ENCODE measurements around the gene ZFYVE1.
"Not testable (repeated sequence)": the region's sequence is repeated elsewhere in the genome, so short reads cannot be mapped to it uniquely, and the experiment has no call there.

The ZFYVE1 gene

GRCh38 chr14:73026243-73026844 lies 562 bp downstream of the ZFYVE1 start:
- CTCF ChIA-PET, result interaction anchor here (0.6 kb wide), 1 partner anchor 281 kb away, joined by 3 read pairs; no protein-coding TSS in a partner anchor
- POLR2A ChIA-PET, result interaction anchor here (0.7 to 1.9 kb wide), 9 partner anchors 18 to 432 kb away, joined by 3 to 19 read pairs (median 4); partner anchors contain the start of genes NUMB and RBM25
- no peak for DNase-seq (ENCODE audit: extremely low spot score)
- TF ChIP-seq PKNOX1 (IDR thresholded peaks at IDR 0.05) (no peak), BHLHE40 (IDR thresholded peaks at IDR 0.05; ENCODE audit: borderline replicate concordance) (no peak), L3MBTL2 (conservative IDR thresholded peaks at IDR 0.05) (no peak), ELF4 (IDR thresholded peaks at IDR 0.05) (no peak), LEF1 (IDR thresholded peaks at IDR 0.05; ENCODE audit: borderline replicate concordance) (no peak), ZNF384 (IDR thresholded peaks at IDR 0.05) (no peak), SUZ12 (IDR thresholded peaks at IDR 0.05) (no peak)

- CTCF ChIA-PET, result no interaction called here
- no peak for TF ChIP-seq BHLHE40 (IDR thresholded peaks at IDR 0.05; ENCODE audit: borderline replicate concordance)
- peak; percentile 60; the same call in 1 of the 2 replicates for TF ChIP-seq ZNF384 (IDR thresholded peaks at IDR 0.05)
- POLR2A ChIA-PET, result interaction anchor here (1.2 to 1.4 kb wide), 2 partner anchors 17 to 33 kb away, joined by 3 to 4 read pairs; partner anchors contain the start of gene RBM25
- DNase-seq (ENCODE audit: extremely low spot score), result no peak
These were observed 1.4 kb downstream of the ZFYVE1 start for GRCh38 chr14:73025544-73025943.

GRCh38 chr14:73022051-73022450 lies 4.9 kb downstream of the ZFYVE1 start:
- TF ChIP-seq FOXA1 (IDR thresholded peaks at IDR 0.05) (no peak), LEF1 (IDR thresholded peaks at IDR 0.05; ENCODE audit: borderline replicate concordance) (no peak), FOXK2 (IDR thresholded peaks at IDR 0.05) (no peak), SUZ12 (IDR thresholded peaks at IDR 0.05) (no peak), BHLHE40 (IDR thresholded peaks at IDR 0.05; ENCODE audit: borderline replicate concordance) (no peak), NFRKB (IDR thresholded peaks at IDR 0.05) (no peak), FOXM1 (IDR thresholded peaks at IDR 0.05; ENCODE audit: borderline replicate concordance) (no peak), CTBP1 (IDR thresholded peaks at IDR 0.05; ENCODE audit: borderline replicate concordance) (no peak), SP1 (IDR thresholded peaks at IDR 0.05) (no peak), TARDBP (IDR thresholded peaks at IDR 0.05) (no peak), HDGF (IDR thresholded peaks at IDR 0.05; ENCODE audit: borderline replicate concordance) (no peak), PKNOX1 (IDR thresholded peaks at IDR 0.05) (no peak), ARNT (IDR thresholded peaks at IDR 0.05) (no peak), ELF4 (IDR thresholded peaks at IDR 0.05) (no peak)
- ChIA-PET CTCF (no interaction called here), POLR2A (no interaction called here)
- no peak for DNase-seq (ENCODE audit: extremely low spot score)

- CTCF ChIA-PET, result interaction anchor here (0.7 kb wide), 1 partner anchor 451 kb away, joined by 3 read pairs; no protein-coding TSS in a partner anchor
- POLR2A ChIA-PET; DNase-seq (ENCODE audit: extremely low spot score): not testable (repeated sequence)
These were observed 10.9 kb downstream of the ZFYVE1 start for GRCh38 chr14:73016011-73016410.

GRCh38 chr14:73015552-73015951 lies 11.4 kb downstream of the ZFYVE1 start:
- POLR2A ChIA-PET; CTCF ChIA-PET; DNase-seq (ENCODE audit: extremely low spot score): not testable (repeated sequence)

- POLR2A ChIA-PET, result no interaction called here
These were observed 12.8 kb downstream of the ZFYVE1 start for GRCh38 chr14:73014105-73014504.

DNA sequence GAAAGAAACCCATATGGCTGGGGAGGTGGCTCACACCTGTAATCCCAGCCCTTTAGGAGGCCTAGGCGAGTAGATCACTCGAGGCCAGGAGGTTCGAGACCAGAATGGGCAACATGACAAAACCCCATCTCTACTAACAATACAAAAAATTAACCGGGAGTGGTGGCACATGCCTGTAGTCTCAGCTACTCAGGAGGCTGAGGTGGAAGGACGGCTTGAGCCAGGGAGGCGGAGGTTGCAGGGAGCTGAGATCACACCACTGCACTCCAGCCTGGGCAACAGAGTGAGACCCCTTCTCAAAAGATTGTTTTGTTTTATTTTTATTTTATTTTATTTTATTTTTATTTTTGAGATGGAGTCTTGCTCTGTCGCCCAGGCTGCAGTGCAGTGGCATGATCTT lies 15.7 kb downstream of the ZFYVE1 start:
- POLR2A ChIA-PET; DNase-seq (ENCODE audit: extremely low spot score): not testable (repeated sequence)
- CTCF ChIA-PET, result interaction anchor here (0.6 kb wide), 1 partner anchor 483 kb away, joined by 5 read pairs; no protein-coding TSS in a partner anchor

More at GRCh38 chr14:73014105-73014504, 12.8 kb downstream of the ZFYVE1 start:
- TF ChIP-seq TARDBP (IDR thresholded peaks at IDR 0.05), result no peak
- TF ChIP-seq BHLHE40 (IDR thresholded peaks at IDR 0.05; ENCODE audit: borderline replicate concordance), result no peak
- TF ChIP-seq SUZ12 (IDR thresholded peaks at IDR 0.05), result no peak
- TF ChIP-seq SP1 (IDR thresholded peaks at IDR 0.05), result no peak
- no peak for TF ChIP-seq FOXK2 (IDR thresholded peaks at IDR 0.05)
- no peak for TF ChIP-seq FOXM1 (IDR thresholded peaks at IDR 0.05; ENCODE audit: borderline replicate concordance)
- no peak for TF ChIP-seq FOXA1 (IDR thresholded peaks at IDR 0.05)
- TF ChIP-seq NFRKB (IDR thresholded peaks at IDR 0.05), result no peak
- no peak for DNase-seq (ENCODE audit: extremely low spot score)
- CTCF ChIA-PET, result no interaction called here

- ChIA-PET CTCF (no interaction called here), POLR2A (interaction anchor here (0.8 to 1.1 kb wide), 2 partner anchors 17 to 18 kb away, joined by 3 to 7 read pairs; partner anchors contain the start of gene ZFYVE1)
- DNase-seq (ENCODE audit: extremely low spot score), result no peak
- TF ChIP-seq SUZ12 (IDR thresholded peaks at IDR 0.05), result no peak
These were observed 18.4 kb downstream of the ZFYVE1 start for GRCh38 chr14:73008501-73008900.

Measured in HEK293T (cell line).